Neural cell (in vitro differentiated cells): ENCODE results near the gene CABP2.

Experiments
- EP300 ChIP-seq: fragments of 450-650 bp; conservative IDR thresholded peaks from 2 replicates; pipeline ENCODE4 v1.6.1; 2014; ENCODE audit warnings: antibody characterized with exemption, mild to moderate bottlenecking, moderate library complexity; ENCODE audit not compliant: poor library complexity, severe bottlenecking
- EZH2 ChIP-seq: fragments of 200-600, 300-800 bp; shearing (Covaris generic), sonication (generic); IDR thresholded peaks from 2 replicates; pipeline ENCODE4 v1.6.1; 2014; ENCODE audit warnings: antibody characterized with exemption, low read length, borderline replicate concordance, mild to moderate bottlenecking; ENCODE audit not compliant: insufficient read depth, poor library complexity, severe bottlenecking
- MXI1 ChIP-seq: fragments of 450-650 bp; conservative IDR thresholded peaks from 2 replicates; pipeline ENCODE4 v1.6.1; 2014; ENCODE audit warnings: antibody characterized with exemption, mild to moderate bottlenecking; ENCODE audit not compliant: poor library complexity, severe bottlenecking
- POLR2AphosphoS5 ChIP-seq: IDR thresholded peaks from 2 replicates; pipeline ENCODE4 v1.6.1; 2012
- RAD21 ChIP-seq: fragments of 450-650 bp; conservative IDR thresholded peaks from 2 replicates; pipeline ENCODE4 v1.6.1; 2014; ENCODE audit warnings: antibody characterized with exemption, mild to moderate bottlenecking, moderate library complexity
- SMC3 ChIP-seq: fragments of 450-650 bp; conservative IDR thresholded peaks from 2 replicates; pipeline ENCODE4 v1.6.1; 2014; ENCODE audit warnings: antibody characterized with exemption, mild to moderate bottlenecking, moderate library complexity; ENCODE audit not compliant: poor library complexity
- TAF1 ChIP-seq: IDR thresholded peaks from 2 replicates; pipeline ENCODE4 v1.6.1; 2012; ENCODE audit warnings: low read depth
- TF ChIP-seq, protein P1 (sequence below): fragments of 450-650 bp; IDR thresholded peaks from 2 replicates; pipeline ENCODE4 v1.5.1; 2014; ENCODE audit warnings: antibody characterized with exemption, mild to moderate bottlenecking, moderate library complexity; ENCODE audit not compliant: poor library complexity, severe bottlenecking

DNA sequence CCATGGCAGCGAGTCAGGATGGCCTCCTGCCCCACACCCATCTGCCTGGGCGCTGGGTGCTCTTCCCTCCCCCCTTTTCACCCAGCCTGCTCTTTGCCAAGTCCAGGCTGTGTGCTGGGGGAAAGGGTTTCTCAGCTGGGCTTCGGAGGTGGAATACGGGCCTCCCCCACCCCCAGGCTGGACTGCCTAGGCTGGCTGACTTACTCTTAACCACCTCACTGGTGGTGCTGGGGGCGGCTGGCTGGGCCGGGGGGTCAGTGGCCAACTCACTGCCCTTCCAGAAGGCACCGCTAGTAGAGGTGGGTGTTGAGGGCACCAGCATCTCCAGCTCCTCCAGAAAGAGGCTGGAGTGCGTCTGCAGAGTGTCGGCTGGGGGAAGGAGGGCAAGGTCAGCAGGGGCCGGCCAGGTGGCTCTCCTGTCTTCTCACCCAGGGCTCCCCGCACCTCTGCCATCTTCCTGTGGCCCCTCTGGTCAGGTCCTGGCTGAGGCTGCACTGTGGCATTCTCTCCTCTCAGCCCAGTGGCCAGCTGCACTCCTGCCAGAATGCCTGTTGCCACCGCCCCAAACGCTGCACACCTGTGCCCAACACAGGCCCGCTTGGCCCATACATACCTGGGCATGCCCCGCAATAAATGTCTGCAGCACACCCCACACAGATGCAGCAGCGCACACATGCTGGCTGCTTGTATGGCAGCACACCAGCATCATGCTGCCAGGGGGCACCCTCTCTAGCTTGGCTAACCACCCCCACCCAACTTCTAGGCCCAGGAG, 27.8 kb downstream of the CABP2 start:
- TF ChIP-seq EZH2 (no peak), EP300 (no peak), TAF1 (no peak), POLR2AphosphoS5 (no peak), MXI1 (no peak), RAD21 (no peak), SMC3 (no peak)
- TF ChIP-seq, protein P1, sequence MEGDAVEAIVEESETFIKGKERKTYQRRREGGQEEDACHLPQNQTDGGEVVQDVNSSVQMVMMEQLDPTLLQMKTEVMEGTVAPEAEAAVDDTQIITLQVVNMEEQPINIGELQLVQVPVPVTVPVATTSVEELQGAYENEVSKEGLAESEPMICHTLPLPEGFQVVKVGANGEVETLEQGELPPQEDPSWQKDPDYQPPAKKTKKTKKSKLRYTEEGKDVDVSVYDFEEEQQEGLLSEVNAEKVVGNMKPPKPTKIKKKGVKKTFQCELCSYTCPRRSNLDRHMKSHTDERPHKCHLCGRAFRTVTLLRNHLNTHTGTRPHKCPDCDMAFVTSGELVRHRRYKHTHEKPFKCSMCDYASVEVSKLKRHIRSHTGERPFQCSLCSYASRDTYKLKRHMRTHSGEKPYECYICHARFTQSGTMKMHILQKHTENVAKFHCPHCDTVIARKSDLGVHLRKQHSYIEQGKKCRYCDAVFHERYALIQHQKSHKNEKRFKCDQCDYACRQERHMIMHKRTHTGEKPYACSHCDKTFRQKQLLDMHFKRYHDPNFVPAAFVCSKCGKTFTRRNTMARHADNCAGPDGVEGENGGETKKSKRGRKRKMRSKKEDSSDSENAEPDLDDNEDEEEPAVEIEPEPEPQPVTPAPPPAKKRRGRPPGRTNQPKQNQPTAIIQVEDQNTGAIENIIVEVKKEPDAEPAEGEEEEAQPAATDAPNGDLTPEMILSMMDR = no peak
